ENCODE data around the gene LYSMD2. TPM values are rescaled to one million over a fixed set of nuclear protein-coding genes. Genes with fewer than 3 reads are reported as not detected.

Gene LYSMD2
- total RNA-seq, 1 donor from 2014 or later = 7.7 TPM

- TF ChIP-seq CTCF (IDR thresholded peaks at IDR 0.05; ENCODE audit: insufficient read depth, low read length, poor library complexity, severe bottlenecking) = no peak
- no peaks in the 10 kb centered on the region for H3K27me3 ChIP-seq (ENCODE audit: control insufficient read depth, insufficient read depth, low read length)
- no peak for DNase-seq (ENCODE audit: low read depth)
- no peaks in the 10 kb centered on the region for H3K36me3 ChIP-seq (ENCODE audit: control insufficient read depth, insufficient read depth, low read length)
- H3K4me3 ChIP-seq (ENCODE audit: low read depth, low read length) = no peak overlapping the region
Observed at GRCh38 chr15:51721199-51721960, 16.1 kb downstream of the LYSMD2 start.

- TF ChIP-seq CTCF (IDR thresholded peaks at IDR 0.05; ENCODE audit: insufficient read depth, low read length, poor library complexity, severe bottlenecking) = no peak
- no peak for DNase-seq (ENCODE audit: low read depth)
- no peaks in the 10 kb centered on the region for H3K36me3 ChIP-seq (ENCODE audit: control insufficient read depth, insufficient read depth, low read length)
- H3K27me3 ChIP-seq (ENCODE audit: control insufficient read depth, insufficient read depth, low read length) = no peaks in the 10 kb centered on the region
- no peak overlapping the region for H3K4me3 ChIP-seq (ENCODE audit: low read depth, low read length)
Observed at GRCh38 chr15:51720201-51720995, 17.1 kb downstream of the LYSMD2 start.

GRCh38 chr15:51718746-51719145 lies 18.7 kb downstream of the LYSMD2 start:
- Histone ChIP-seq H3K36me3 (ENCODE audit: control insufficient read depth, insufficient read depth, low read length) (no peaks in the 10 kb centered on the region), H3K4me3 (ENCODE audit: low read depth, low read length) (no peak overlapping the region), H3K27me3 (ENCODE audit: control insufficient read depth, insufficient read depth, low read length) (no peaks in the 10 kb centered on the region)
- DNase-seq (ENCODE audit: low read depth) = no peak
- no peak for TF ChIP-seq CTCF (IDR thresholded peaks at IDR 0.05; ENCODE audit: insufficient read depth, low read length, poor library complexity, severe bottlenecking)

GRCh38 chr15:51718219-51718618 lies 19.2 kb downstream of the LYSMD2 start:
- DNase-seq (ENCODE audit: low read depth) = no peak
- H3K4me3 ChIP-seq (ENCODE audit: low read depth, low read length) = no peak overlapping the region
- H3K36me3 ChIP-seq (ENCODE audit: control insufficient read depth, insufficient read depth, low read length) = no peaks in the 10 kb centered on the region
- TF ChIP-seq CTCF (IDR thresholded peaks at IDR 0.05; ENCODE audit: insufficient read depth, low read length, poor library complexity, severe bottlenecking) = no peak
- no peaks in the 10 kb centered on the region for H3K27me3 ChIP-seq (ENCODE audit: control insufficient read depth, insufficient read depth, low read length)

GRCh38 chr15:51714911-51715310 lies 22.5 kb downstream of the LYSMD2 start:
- H3K36me3 ChIP-seq (ENCODE audit: control insufficient read depth, insufficient read depth, low read length) = no peaks in the 10 kb centered on the region
- no peak for TF ChIP-seq CTCF (IDR thresholded peaks at IDR 0.05; ENCODE audit: insufficient read depth, low read length, poor library complexity, severe bottlenecking)
- DNase-seq (ENCODE audit: low read depth) = no peak
- H3K4me3 ChIP-seq (ENCODE audit: low read depth, low read length) = no peak overlapping the region
- H3K27me3 ChIP-seq (ENCODE audit: control insufficient read depth, insufficient read depth, low read length) = no peaks in the 10 kb centered on the region
